Measurements from ENCODE around the gene ALDH7A1.

ALDH7A1 gene

DNA sequence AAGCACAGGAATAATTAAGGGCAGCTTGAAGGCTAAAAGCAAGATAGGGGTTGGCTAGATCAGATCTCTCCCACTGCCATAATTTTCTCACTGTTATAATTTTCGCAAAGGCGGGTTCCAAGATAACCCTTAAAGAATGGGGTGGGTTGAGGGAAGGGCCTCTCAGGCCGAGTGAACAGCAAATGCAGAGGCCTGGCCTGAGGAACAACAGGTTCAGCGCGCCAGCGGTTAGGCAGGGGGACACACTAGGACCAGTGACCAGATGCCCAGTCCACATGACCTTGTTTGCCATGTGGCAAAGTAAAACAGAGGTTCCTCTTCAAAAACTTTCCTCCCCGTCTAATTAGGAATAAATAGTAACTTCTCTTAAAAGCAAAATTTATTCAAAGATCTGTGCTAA lies 4.5 kb upstream of the ALDH7A1 start:
- Histone ChIP-seq H3K36me3 (ENCODE audit: control insufficient read depth, insufficient read depth, low read length) (peaks cover 7% of the 10 kb centered on the region), H3K9me3 (ENCODE audit: control insufficient read depth, low read length) (no peaks in the 10 kb centered on the region), H3K4me1 (ENCODE audit: control insufficient read depth, insufficient read depth, low read length) (peaks cover 5% of the 10 kb centered on the region), H3K4me3 (ENCODE audit: insufficient read depth, low read depth, low read length) (no peak overlapping the region), H3K27me3 (ENCODE audit: control insufficient read depth, insufficient read depth, low read length, poor library complexity, severe bottlenecking) (no peaks in the 10 kb centered on the region), H3K27ac (ENCODE audit: insufficient read depth, low read depth, low read length, poor library complexity, severe bottlenecking) (no peak overlapping the region)
- 96 to 97% methylated on average over 6 to 7 of the region's 7 CpGs for WGBS, 2 experiments

- 89 to 99% methylated on average over 4 of the region's 4 CpGs for WGBS, 2 experiments
- H3K4me1 ChIP-seq (ENCODE audit: control insufficient read depth, insufficient read depth, low read length): peaks cover 12% of the 10 kb centered on the region
- no peaks in the 10 kb centered on the region for H3K27me3 ChIP-seq (ENCODE audit: control insufficient read depth, insufficient read depth, low read length, poor library complexity, severe bottlenecking)
- no peaks in the 10 kb centered on the region for H3K36me3 ChIP-seq (ENCODE audit: control insufficient read depth, insufficient read depth, low read length)
- no peak overlapping the region for H3K27ac ChIP-seq (ENCODE audit: insufficient read depth, low read depth, low read length, poor library complexity, severe bottlenecking)
- H3K4me3 ChIP-seq (ENCODE audit: insufficient read depth, low read depth, low read length): no peak overlapping the region
- H3K9me3 ChIP-seq (ENCODE audit: control insufficient read depth, low read length): no peaks in the 10 kb centered on the region
Observed at GRCh38 chr5:126597156-126597555, 2.1 kb upstream of the ALDH7A1 start.

GRCh38 chr5:126595486-126596083 lies 566 bp upstream of the ALDH7A1 start:
- peak overlapping the region; percentile 68 for H3K4me3 ChIP-seq (ENCODE audit: insufficient read depth, low read depth, low read length)
- H3K27ac ChIP-seq (ENCODE audit: insufficient read depth, low read depth, low read length, poor library complexity, severe bottlenecking): peak overlapping the region; percentile 93
- no peaks in the 10 kb centered on the region for H3K27me3 ChIP-seq (ENCODE audit: control insufficient read depth, insufficient read depth, low read length, poor library complexity, severe bottlenecking)
- H3K36me3 ChIP-seq (ENCODE audit: control insufficient read depth, insufficient read depth, low read length): peaks cover 12% of the 10 kb centered on the region
- peaks cover 7% of the 10 kb centered on the region for H3K4me1 ChIP-seq (ENCODE audit: control insufficient read depth, insufficient read depth, low read length)
- no peaks in the 10 kb centered on the region for H3K9me3 ChIP-seq (ENCODE audit: control insufficient read depth, low read length)
- 57 to 59% methylated on average over 20 to 21 of the region's 22 CpGs for WGBS, 2 experiments

GRCh38 chr5:126591549-126591948 lies 3.5 kb downstream of the ALDH7A1 start:
- peaks cover 37% of the 10 kb centered on the region for H3K36me3 ChIP-seq (ENCODE audit: control insufficient read depth, insufficient read depth, low read length)
- no peak overlapping the region for H3K4me3 ChIP-seq (ENCODE audit: insufficient read depth, low read depth, low read length)
- 47 to 53% methylated on average over 1 of the region's 1 CpG for WGBS, 2 experiments
- H3K4me1 ChIP-seq (ENCODE audit: control insufficient read depth, insufficient read depth, low read length): peaks cover 7% of the 10 kb centered on the region
- H3K27me3 ChIP-seq (ENCODE audit: control insufficient read depth, insufficient read depth, low read length, poor library complexity, severe bottlenecking): no peaks in the 10 kb centered on the region
- H3K9me3 ChIP-seq (ENCODE audit: control insufficient read depth, low read length): no peaks in the 10 kb centered on the region
- no peak overlapping the region for H3K27ac ChIP-seq (ENCODE audit: insufficient read depth, low read depth, low read length, poor library complexity, severe bottlenecking)

DNA sequence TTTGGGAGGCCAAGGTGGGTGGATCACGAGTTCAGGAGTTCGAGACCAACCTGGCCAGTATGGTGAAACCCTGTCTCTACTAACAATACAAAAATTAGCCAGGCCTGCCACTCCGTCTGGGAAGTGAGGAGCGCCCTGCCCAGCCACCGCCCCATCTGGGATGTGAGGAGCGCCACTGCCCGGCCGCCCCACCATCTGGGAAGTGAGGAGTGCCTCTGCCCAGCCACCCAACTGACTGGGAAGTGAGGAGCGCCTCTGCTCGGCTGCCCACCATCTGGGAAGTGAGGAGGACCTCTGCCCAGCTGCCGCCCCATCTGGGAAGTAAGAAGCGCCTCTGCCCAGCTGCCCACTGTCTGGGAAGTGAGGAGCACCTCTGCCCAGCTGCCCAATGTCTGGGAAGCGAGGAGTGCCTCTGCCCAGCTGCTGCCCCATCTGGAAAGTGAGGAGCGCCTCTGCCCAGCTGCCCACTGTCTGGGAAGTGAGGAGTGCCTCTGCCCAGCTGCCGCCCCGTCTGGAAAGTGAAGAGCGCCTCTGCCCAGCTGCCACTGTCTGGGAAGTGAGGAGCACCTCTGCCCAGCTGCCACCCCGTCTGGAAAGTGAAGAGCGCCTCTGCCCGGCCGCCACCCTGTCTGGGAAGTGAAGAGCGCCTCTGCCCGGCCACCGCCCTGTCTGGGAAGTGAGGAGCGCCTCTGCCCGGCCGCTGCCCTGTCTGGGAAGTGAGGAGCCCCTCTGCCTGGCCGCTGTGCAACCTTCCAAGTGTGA lies 5.3 kb downstream of the ALDH7A1 start:
- Histone ChIP-seq H3K27ac (ENCODE audit: insufficient read depth, low read depth, low read length, poor library complexity, severe bottlenecking) (no peak overlapping the region), H3K36me3 (ENCODE audit: control insufficient read depth, insufficient read depth, low read length) (peaks cover 43% of the 10 kb centered on the region), H3K4me3 (ENCODE audit: insufficient read depth, low read depth, low read length) (no peak overlapping the region), H3K9me3 (ENCODE audit: control insufficient read depth, low read length) (no peaks in the 10 kb centered on the region), H3K27me3 (ENCODE audit: control insufficient read depth, insufficient read depth, low read length, poor library complexity, severe bottlenecking) (no peaks in the 10 kb centered on the region), H3K4me1 (ENCODE audit: control insufficient read depth, insufficient read depth, low read length) (peaks cover 7% of the 10 kb centered on the region)
- 95 to 97% methylated on average over 28 of the region's 28 CpGs for WGBS, 2 experiments

GRCh38 chr5:126587551-126588390 lies 7.2 kb downstream of the ALDH7A1 start:
- H3K27me3 ChIP-seq (ENCODE audit: control insufficient read depth, insufficient read depth, low read length, poor library complexity, severe bottlenecking): no peaks in the 10 kb centered on the region
- no peak overlapping the region for H3K27ac ChIP-seq (ENCODE audit: insufficient read depth, low read depth, low read length, poor library complexity, severe bottlenecking)
- no peaks in the 10 kb centered on the region for H3K4me1 ChIP-seq (ENCODE audit: control insufficient read depth, insufficient read depth, low read length)
- H3K36me3 ChIP-seq (ENCODE audit: control insufficient read depth, insufficient read depth, low read length): peaks cover 48% of the 10 kb centered on the region
- WGBS, 2 experiments: 94% methylated on average over 8 to 9 of the region's 9 CpGs
- no peaks in the 10 kb centered on the region for H3K9me3 ChIP-seq (ENCODE audit: control insufficient read depth, low read length)
- H3K4me3 ChIP-seq (ENCODE audit: insufficient read depth, low read depth, low read length): no peak overlapping the region

- Histone ChIP-seq H3K36me3 (ENCODE audit: control insufficient read depth, insufficient read depth, low read length) (peaks cover 53% of the 10 kb centered on the region), H3K4me3 (ENCODE audit: insufficient read depth, low read depth, low read length) (no peak overlapping the region), H3K4me1 (ENCODE audit: control insufficient read depth, insufficient read depth, low read length) (no peaks in the 10 kb centered on the region), H3K9me3 (ENCODE audit: control insufficient read depth, low read length) (no peaks in the 10 kb centered on the region), H3K27ac (ENCODE audit: insufficient read depth, low read depth, low read length, poor library complexity, severe bottlenecking) (no peak overlapping the region), H3K27me3 (ENCODE audit: control insufficient read depth, insufficient read depth, low read length, poor library complexity, severe bottlenecking) (no peaks in the 10 kb centered on the region)
- WGBS, 2 experiments: 94 to 100% methylated on average over 3 of the region's 3 CpGs
Observed at GRCh38 chr5:126583761-126584160, 11.3 kb downstream of the ALDH7A1 start.

DNA sequence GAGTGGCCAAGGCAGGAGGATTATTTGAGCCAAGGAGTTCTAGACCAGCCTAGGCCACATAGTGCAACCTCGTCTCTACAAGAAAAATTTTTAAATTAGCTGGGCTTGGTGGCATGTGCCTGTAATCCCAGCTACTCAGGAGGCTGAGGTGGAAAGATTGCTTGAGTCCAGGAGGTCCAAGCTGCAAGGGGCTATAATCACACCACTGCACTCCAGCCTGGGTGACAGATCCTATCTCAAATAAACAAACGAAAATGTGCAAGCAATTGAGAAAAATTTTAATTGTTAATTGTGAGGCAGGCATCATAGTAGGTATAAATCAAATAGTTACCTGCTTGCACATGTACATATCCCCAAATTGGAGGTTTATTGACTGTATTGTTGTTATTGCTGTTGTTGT lies 15.3 kb downstream of the ALDH7A1 start:
- Histone ChIP-seq H3K4me3 (ENCODE audit: insufficient read depth, low read depth, low read length) (no peak overlapping the region), H3K36me3 (ENCODE audit: control insufficient read depth, insufficient read depth, low read length) (peaks cover 65% of the 10 kb centered on the region), H3K9me3 (ENCODE audit: control insufficient read depth, low read length) (no peaks in the 10 kb centered on the region), H3K4me1 (ENCODE audit: control insufficient read depth, insufficient read depth, low read length) (no peaks in the 10 kb centered on the region), H3K27me3 (ENCODE audit: control insufficient read depth, insufficient read depth, low read length, poor library complexity, severe bottlenecking) (no peaks in the 10 kb centered on the region), H3K27ac (ENCODE audit: insufficient read depth, low read depth, low read length, poor library complexity, severe bottlenecking) (no peak overlapping the region)
- 90 to 92% methylated on average over 2 of the region's 2 CpGs for WGBS, 2 experiments

GRCh38 chr5:126577415-126577814 lies 17.6 kb downstream of the ALDH7A1 start:
- Histone ChIP-seq H3K27ac (ENCODE audit: insufficient read depth, low read depth, low read length, poor library complexity, severe bottlenecking) (no peak overlapping the region), H3K4me3 (ENCODE audit: insufficient read depth, low read depth, low read length) (no peak overlapping the region), H3K9me3 (ENCODE audit: control insufficient read depth, low read length) (no peaks in the 10 kb centered on the region), H3K36me3 (ENCODE audit: control insufficient read depth, insufficient read depth, low read length) (peaks cover 63% of the 10 kb centered on the region), H3K27me3 (ENCODE audit: control insufficient read depth, insufficient read depth, low read length, poor library complexity, severe bottlenecking) (no peaks in the 10 kb centered on the region), H3K4me1 (ENCODE audit: control insufficient read depth, insufficient read depth, low read length) (no peaks in the 10 kb centered on the region)
- 92 to 96% methylated on average over 5 of the region's 5 CpGs for WGBS, 2 experiments

DNA sequence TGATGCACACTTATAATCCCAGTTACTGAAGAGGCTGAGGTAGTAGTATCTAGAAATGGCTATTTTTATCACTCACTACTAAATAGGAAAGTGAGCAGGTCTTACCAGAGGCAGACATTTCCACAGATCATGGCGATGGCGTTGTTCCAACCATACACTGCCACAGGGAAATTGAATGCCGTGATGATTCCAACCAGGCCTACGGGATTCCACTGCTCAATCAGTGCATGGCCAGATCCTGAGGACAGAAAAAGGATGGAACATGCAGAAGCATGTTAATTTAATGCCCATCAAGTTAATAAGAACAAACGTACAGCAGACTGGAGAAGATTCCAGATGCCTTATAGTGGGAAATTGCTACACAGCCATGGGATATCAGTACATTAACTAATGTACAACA lies 18.0 kb downstream of the ALDH7A1 start:
- WGBS, 2 experiments: 98 to 99% methylated on average over 5 of the region's 5 CpGs
- Histone ChIP-seq H3K27ac (ENCODE audit: insufficient read depth, low read depth, low read length, poor library complexity, severe bottlenecking) (no peak overlapping the region), H3K27me3 (ENCODE audit: control insufficient read depth, insufficient read depth, low read length, poor library complexity, severe bottlenecking) (no peaks in the 10 kb centered on the region), H3K4me3 (ENCODE audit: insufficient read depth, low read depth, low read length) (no peak overlapping the region), H3K4me1 (ENCODE audit: control insufficient read depth, insufficient read depth, low read length) (no peaks in the 10 kb centered on the region), H3K9me3 (ENCODE audit: control insufficient read depth, low read length) (no peaks in the 10 kb centered on the region), H3K36me3 (ENCODE audit: control insufficient read depth, insufficient read depth, low read length) (peaks cover 66% of the 10 kb centered on the region)
